Fibroblast of lung (primary cell): Measurements from ENCODE around the gene TWIST2. TPM values are rescaled to one million over a fixed set of nuclear protein-coding genes. Genes with fewer than 3 reads are reported as not detected.

Source experiments
- DNase-seq, 2 donors: peaks; one replicate each; pipeline versions ENCODE4 v3.0.0 to v3.0.0-alpha.2; 2010; ENCODE audit warnings: low read depth in 2 of 2
- H2AFZ ChIP-seq: 2 replicates; pipeline ENCODE4 v1.5.1; 2012; ENCODE audit warnings: low read length, control low read depth, inconsistent platforms
- H3K27ac ChIP-seq: 2 replicates; pipeline ENCODE4 v1.5.1; 2011; ENCODE audit warnings: low read length, control low read depth; ENCODE audit not compliant: insufficient read depth
- H3K27me3 ChIP-seq: 2 replicates; pipeline ENCODE4 v1.5.1; 2011; ENCODE audit warnings: mild to moderate bottlenecking, low read length; ENCODE audit not compliant: control insufficient read depth, insufficient read depth
- H3K36me3 ChIP-seq: 2 replicates; pipeline ENCODE4 v1.5.1; 2011; ENCODE audit warnings: low read length; ENCODE audit not compliant: control insufficient read depth, insufficient read depth
- H3K4me1 ChIP-seq: 2 replicates; pipeline ENCODE4 v1.5.1; 2011; ENCODE audit warnings: low read length; ENCODE audit not compliant: control insufficient read depth, insufficient read depth; ENCODE audit errors: extremely low read depth
- H3K4me2 ChIP-seq: 2 replicates; pipeline ENCODE4 v1.5.1; 2011; ENCODE audit warnings: low read length, control low read depth; ENCODE audit not compliant: insufficient read depth; ENCODE audit errors: extremely low read depth
- H3K4me3 ChIP-seq, 4 experiments: fragments of 200-600 bp in 1 of 4; sonication (generic) in 1 of 4; replicated peaks in 1 of 4; 2 replicates each; pipeline ENCODE4 v1.5.1; 2011 to 2016; ENCODE audit warnings: low read length in 4 of 4, low read depth in 3 of 4, mild to moderate bottlenecking in 3 of 4, control low read depth in 2 of 4, inconsistent platforms in 1 of 4, mixed read lengths in 1 of 4; ENCODE audit not compliant: insufficient read depth in 1 of 4; ENCODE audit errors: control extremely low read depth in 1 of 4
- H3K79me2 ChIP-seq: 2 replicates; pipeline ENCODE4 v1.5.1; 2012; ENCODE audit warnings: mild to moderate bottlenecking, low read length, inconsistent platforms; ENCODE audit not compliant: control insufficient read depth, insufficient read depth
- H3K9ac ChIP-seq: 2 replicates; pipeline ENCODE4 v1.5.1; 2011; ENCODE audit warnings: mild to moderate bottlenecking, low read length, control low read depth; ENCODE audit not compliant: insufficient read depth
- H3K9me3 ChIP-seq: 2 replicates; pipeline ENCODE4 v1.5.1; 2012; ENCODE audit warnings: low read depth, low read length; ENCODE audit not compliant: control insufficient read depth, insufficient read depth
- H4K20me1 ChIP-seq: 2 replicates; pipeline ENCODE4 v1.5.1; 2011; ENCODE audit warnings: low read length; ENCODE audit not compliant: control insufficient read depth, insufficient read depth; ENCODE audit errors: extremely low read depth
- CTCF ChIP-seq, 2 donors: IDR thresholded peaks in 1 of 2; conservative IDR thresholded peaks in 1 of 2; 1 replicate in 1 of 2; 2 replicates in 1 of 2; pipeline ENCODE4 v1.5.1; 2011 to 2012; ENCODE audit warnings: low read length in 2 of 2, control low read depth in 1 of 2, inconsistent platforms in 1 of 2, low read depth in 1 of 2, mild to moderate bottlenecking in 1 of 2
- EZH2 ChIP-seq: IDR thresholded peaks from 2 replicates; pipeline ENCODE4 v1.5.1; 2012; ENCODE audit warnings: low read length, control low read depth, mild to moderate bottlenecking; ENCODE audit errors: missing control alignments
- polyA plus RNA-seq, 2 donors: library from polyadenylated mRNA; depleted of rRNA in 1 of 2; stranded (reverse) in 1 of 2; unstranded in 1 of 2; fragments of >200 nt; gene quantifications; 2 replicates each; pipeline ENCODE4 v1.2.1, GENCODE V29; 2011 to 2012; ENCODE audit warnings: missing spikeins in 1 of 2
- total RNA-seq: library from RNA; depleted of rRNA; stranded (reverse); fragments of >200 nt; gene quantifications from 2 replicates; pipeline ENCODE4 v1.2.1, GENCODE V29; 2014

Gene TWIST2
- total and polyA plus RNA-seq, 2 donors (not counting 1 experiment from before 2014, with no cell fraction given) = 85.2 to 118 TPM

GRCh38 chr2:238899386-238899785 lies 51.5 kb downstream of the TWIST2 start:
- Histone ChIP-seq H3K4me3 (no peak overlapping the region), H3K9me3 (no peaks in the 10 kb centered on the region), H2AFZ (no peak overlapping the region), H3K4me2 (no peak overlapping the region), H4K20me1 (peaks cover 1% of the 10 kb centered on the region), H3K27me3 (no peaks in the 10 kb centered on the region), H3K9ac (no peak overlapping the region), H3K27ac (no peak overlapping the region), H3K4me1 (peaks cover 49% of the 10 kb centered on the region), H3K79me2 (peaks cover 88% of the 10 kb centered on the region), H3K36me3 (peaks cover 4% of the 10 kb centered on the region)
- TF ChIP-seq EZH2 = no peak
- no peak for TF ChIP-seq CTCF (conservative IDR thresholded peaks at IDR 0.05 in 1 of 2, IDR thresholded peaks at IDR 0.05 in 1 of 2; ENCODE audit: low read depth in 1 of 2, low read length in 2 of 2)
- no peak for DNase-seq

DNA sequence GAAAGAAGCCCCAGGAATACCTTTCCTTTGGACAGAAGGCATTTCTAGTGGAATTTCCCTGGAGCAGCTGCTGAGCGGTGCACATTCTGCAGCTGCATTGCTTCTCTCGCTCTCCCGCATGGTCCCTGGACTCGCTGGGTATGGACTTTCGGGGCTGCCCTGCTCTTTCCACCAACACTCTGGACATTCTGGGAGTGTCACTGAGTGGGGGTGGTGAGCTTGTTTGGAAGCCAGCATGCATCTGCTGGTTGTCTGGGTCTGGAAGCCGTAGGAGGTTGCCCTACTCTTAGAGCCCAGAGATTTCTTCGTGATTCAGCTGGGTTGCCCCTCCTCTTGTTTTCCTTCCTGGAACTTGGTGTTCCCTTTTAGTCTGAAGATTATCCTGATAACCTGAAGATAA lies 52.6 kb downstream of the TWIST2 start:
- Histone ChIP-seq H2AFZ (no peak overlapping the region), H3K4me2 (no peak overlapping the region), H3K36me3 (peaks cover 1% of the 10 kb centered on the region), H3K27me3 (no peaks in the 10 kb centered on the region), H3K4me1 (peaks cover 38% of the 10 kb centered on the region), H4K20me1 (peaks cover 1% of the 10 kb centered on the region), H3K9ac (no peak overlapping the region), H3K79me2 (peaks cover 80% of the 10 kb centered on the region), H3K9me3 (no peaks in the 10 kb centered on the region), H3K27ac (no peak overlapping the region), H3K4me3 (no peak overlapping the region)
- TF ChIP-seq CTCF (conservative IDR thresholded peaks at IDR 0.05 in 1 of 2, IDR thresholded peaks at IDR 0.05 in 1 of 2; ENCODE audit: low read depth in 1 of 2, low read length in 2 of 2) = no peak
- TF ChIP-seq EZH2 = no peak
- DNase-seq = peak in 1 of 2 donors; percentile 38

- no peak overlapping the region for H2AFZ ChIP-seq
- peaks cover 4% of the 10 kb centered on the region for H3K36me3 ChIP-seq
- peaks cover 78% of the 10 kb centered on the region for H3K79me2 ChIP-seq
- peaks cover 1% of the 10 kb centered on the region for H4K20me1 ChIP-seq
- no peak overlapping the region for H3K4me2 ChIP-seq
- H3K9me3 ChIP-seq = no peaks in the 10 kb centered on the region
- no peak overlapping the region for H3K27ac ChIP-seq
- H3K4me1 ChIP-seq = peaks cover 29% of the 10 kb centered on the region
- TF ChIP-seq CTCF (conservative IDR thresholded peaks at IDR 0.05 in 1 of 2, IDR thresholded peaks at IDR 0.05 in 1 of 2; ENCODE audit: low read depth in 1 of 2, low read length in 2 of 2) (no peak), EZH2 (no peak)
- no peak overlapping the region for H3K4me3 ChIP-seq
- H3K27me3 ChIP-seq = no peaks in the 10 kb centered on the region
- no peak for DNase-seq
- H3K9ac ChIP-seq = no peak overlapping the region
Measured at GRCh38 chr2:238901461-238902057, 53.7 kb downstream of the TWIST2 start.
